Stimulated activated CD4-positive, alpha-beta T cell treated with anti-CD3 and anti-CD28 coated beads, Interleukin-4, amount 100 ng/mL, for 24 hours (primary cell): ENCODE results near the gene MGAT5.
A peak's percentile ranks its signal among the peaks of the same experiment; 100 is the strongest.
"Not testable (repeated sequence)": the region's sequence is repeated elsewhere in the genome, so short reads cannot be mapped to it uniquely, and the experiment has no call there.

Experiments
- DNase-seq: peaks from one replicate; pipeline ENCODE4 v3.0.0-alpha.2; 2020

MGAT5 gene

GRCh38 chr2:134457765-134458472 lies 204.0 kb downstream of the MGAT5 start:
- no peak for DNase-seq

DNA sequence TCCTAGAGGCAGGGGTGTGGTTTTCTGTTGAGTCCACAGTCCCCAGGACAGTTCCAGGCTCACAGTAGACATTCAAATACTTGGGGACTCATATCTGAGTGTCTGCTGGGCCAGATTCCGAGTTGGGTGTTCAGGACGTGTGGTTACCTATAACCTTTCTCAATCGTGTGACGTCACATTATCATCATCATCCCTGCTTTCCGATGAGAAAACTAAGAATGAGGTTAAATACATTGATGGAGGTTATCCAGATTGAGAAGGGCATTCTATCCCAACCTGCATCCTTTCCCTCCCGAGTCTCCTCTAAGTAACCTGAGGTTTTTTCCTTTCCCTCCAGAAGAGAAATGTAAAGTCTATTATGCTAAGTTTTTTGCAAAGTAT lies 204.6 kb downstream of the MGAT5 start:
- no peak for DNase-seq

GRCh38 chr2:134458950-134459349 lies 205.1 kb downstream of the MGAT5 start:
- DNase-seq, result no peak

DNA sequence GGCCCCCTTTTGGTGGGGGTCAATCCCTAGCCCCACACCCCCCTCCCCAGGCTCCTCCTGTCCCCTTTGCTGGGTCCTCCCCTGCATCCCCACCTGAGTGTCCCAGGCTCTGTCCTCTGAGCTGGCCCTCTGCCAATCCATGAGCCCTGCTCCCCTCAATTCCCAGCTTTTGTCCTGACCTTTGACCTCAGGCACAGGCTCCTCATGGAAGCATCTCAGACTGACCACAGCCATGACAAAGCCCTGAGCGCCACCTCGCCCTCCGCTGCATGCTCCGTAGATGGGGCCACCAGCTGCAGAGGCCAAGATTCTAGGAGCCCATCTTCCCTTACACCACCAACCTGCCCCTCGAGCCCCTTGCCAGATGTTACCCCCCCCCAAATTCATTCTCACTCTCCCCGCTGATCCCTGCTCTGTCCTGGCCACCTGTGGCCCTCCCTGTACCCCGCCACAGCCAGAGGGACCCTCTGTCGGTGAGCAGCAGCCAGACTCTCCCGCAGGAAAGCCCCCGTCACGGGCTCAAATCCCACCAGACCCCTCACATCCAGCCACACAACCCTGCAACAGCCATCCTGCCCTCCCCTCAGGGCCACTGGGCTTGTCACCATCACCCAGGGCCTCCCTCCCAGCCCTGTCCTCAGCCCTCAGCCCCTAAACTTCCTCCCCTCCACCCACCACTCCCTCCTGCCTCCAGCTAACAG lies 206.0 kb downstream of the MGAT5 start:
- no peak for DNase-seq

- peak; percentile 22 for DNase-seq
These were observed 206.7 kb downstream of the MGAT5 start for GRCh38 chr2:134460583-134460998.

GRCh38 chr2:134461511-134461910 lies 207.6 kb downstream of the MGAT5 start:
- DNase-seq, result no peak

DNA sequence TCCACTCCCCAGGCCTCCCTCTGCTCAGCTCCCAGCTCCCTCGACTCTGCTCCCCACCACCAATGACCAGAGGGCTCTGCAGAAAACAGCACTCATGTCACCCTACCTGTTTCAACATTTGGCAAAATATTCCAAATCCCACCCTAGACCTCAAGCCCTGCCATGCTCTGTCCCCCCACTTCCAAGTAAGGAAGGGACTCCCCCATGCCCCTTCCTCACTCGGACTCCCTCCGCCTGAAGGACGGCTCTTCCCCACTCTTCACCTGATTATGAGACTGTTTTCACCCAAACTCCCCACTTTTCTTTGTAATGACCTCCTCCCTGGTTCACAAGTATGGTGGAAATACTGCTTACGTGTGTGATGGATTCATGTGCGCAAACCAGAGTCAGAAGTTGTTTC lies 208.4 kb downstream of the MGAT5 start:
- no peak for DNase-seq

DNA sequence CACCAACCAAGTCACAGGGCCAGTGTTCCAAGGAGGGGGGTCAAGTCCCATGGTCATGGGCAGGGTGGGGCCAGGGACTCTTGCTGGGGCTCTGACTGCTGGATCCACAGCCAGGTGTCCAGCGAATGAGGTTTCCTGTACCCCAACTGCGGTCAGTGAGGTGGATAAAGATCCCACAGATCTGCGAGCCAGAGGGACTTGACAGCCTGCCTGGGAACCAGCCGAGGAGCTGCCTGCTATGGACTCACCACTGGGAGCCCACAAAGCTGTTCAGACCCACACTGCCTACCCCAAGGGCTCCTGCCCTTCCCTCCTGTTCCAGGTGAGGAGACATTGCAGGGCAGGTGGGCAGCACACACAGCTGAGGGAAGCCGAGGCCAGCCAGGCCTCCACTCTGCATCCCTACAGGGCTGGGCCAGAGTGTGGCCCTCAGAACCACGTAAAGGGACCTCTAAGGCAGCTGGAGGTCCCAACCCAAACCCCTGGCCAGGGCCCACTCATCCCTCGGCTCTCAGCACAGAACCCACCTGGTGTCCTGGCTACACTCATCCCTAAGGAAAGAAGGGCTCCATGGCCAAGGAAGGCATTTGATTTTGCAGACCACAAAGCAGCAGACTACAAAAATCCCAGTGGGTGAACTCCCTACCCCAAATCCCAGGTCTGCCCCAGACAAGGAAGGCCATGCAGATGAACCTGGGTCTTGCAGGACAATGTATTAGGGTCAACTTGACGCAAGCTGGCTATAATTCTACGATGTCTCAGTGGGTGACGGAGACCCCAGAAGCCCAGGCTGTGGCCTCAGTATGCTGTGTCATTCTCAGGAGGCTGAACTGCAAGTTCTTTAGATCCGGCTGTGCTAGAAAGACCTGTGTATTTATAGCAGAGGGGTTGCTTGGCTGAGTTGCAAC lies 209.2 kb downstream of the MGAT5 start:
- DNase-seq, result no peak

DNA sequence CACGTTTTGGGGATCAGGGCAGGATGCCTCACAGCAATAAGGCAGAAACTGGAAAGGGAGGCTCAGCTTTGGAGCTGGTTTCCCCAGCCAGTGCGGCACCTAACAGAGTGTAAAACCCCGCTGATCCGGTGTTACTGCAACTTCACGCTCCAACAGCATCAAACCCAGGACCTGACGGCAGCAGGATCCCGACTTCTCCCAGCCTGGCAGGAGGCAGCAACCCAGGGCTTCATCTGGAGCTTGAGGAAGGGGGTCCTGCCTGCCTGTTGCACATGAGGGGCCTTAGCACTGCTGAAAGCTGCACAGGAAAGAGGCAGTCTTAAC lies 209.8 kb downstream of the MGAT5 start:
- no peak for DNase-seq

GRCh38 chr2:134465228-134466105 lies 211.6 kb downstream of the MGAT5 start:
- DNase-seq, result no peak

DNA sequence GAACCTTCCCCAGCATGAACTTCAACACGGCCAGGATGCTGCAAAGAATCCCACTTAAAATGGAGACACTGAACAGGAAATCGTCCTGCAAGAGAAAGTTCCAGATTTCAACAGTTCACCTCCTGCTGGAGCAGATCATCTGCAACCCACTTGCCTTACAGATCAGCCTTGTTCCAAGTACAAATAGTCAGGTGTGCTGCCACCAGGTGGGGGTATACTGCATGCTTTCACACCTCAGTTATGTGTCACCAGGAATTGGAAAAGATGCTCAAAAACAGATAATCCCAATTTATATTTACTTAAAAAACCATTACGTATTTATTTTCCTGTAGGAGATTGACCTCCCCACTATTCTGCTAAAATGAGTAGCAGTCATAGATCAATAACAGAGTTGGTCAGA lies 212.3 kb downstream of the MGAT5 start:
- no peak for DNase-seq

DNA sequence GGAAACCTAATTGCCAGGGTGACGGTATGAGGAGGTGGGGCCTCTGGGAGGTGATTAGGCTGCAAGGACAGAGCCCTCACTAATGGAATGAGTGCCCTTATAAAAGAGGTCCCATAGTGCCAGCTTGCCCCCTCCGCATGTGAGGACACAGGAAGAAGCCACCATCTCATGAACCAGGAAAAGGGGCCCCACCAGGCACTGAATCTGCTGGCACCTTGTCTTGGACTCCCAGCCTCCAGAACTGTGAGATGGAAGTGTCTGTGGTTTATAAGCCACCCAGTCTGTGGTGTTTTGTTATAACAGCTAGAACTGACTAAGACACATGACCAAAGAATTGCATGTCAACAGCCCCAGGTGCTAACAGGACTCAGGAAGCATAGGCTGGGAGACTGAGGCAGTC lies 214.3 kb downstream of the MGAT5 start:
- no peak for DNase-seq

DNA sequence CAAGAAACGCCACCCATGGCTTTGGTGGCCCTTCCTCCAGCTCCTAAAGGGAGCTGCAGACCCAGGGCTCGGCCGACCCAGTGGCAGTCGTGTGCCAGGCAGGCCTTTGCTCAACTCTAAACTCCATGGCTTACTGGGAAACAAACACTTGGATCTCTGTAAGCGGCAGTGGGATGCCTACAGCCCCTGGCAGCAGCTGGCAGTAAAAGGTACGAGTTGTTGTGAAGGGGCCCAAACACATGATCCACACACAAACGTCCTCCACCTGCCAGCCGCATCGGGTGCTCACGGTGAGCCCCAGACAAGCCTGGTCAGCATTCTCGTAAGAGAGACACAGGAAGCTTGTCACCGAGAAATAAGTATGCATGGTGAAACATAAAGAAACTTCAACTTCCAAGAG lies 214.9 kb downstream of the MGAT5 start:
- DNase-seq, result no peak

DNA sequence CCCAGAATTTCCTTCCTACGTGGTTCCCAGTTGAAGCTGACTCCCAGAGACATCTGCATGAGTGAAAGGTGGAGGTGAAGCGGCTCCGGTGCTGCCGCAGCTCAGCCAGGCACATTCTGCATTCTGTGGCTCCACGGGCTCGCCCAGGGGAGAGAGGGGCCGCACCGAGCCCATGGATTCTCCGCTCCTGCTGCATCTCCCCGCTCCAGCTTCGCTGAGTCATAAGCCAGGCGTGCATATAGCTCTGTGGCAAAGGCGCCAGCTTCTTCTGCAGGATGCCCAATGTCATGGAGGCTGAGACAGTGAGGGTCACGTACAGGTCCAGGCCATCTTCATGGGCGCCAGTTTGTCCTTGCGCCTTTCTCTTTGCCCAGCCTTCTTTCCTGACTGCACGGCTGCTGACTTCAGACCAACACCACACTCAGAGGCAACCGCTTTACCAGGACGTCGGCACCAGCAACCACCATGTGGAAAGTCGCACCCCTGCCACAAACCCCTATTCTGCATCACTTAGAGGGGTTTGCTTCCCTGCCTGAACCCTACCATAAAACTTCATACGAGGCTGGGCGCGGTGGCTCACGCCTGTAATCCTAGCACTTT lies 215.7 kb downstream of the MGAT5 start:
- no peak for DNase-seq

GRCh38 chr2:134470561-134471168 lies 216.8 kb downstream of the MGAT5 start:
- DNase-seq, result no peak

- DNase-seq, result not testable (repeated sequence)
These were observed 223.1 kb downstream of the MGAT5 start for GRCh38 chr2:134476982-134477381.

- DNase-seq, result no peak
These were observed 225.9 kb downstream of the MGAT5 start for GRCh38 chr2:134479696-134480330.

GRCh38 chr2:134482131-134482723 lies 228.4 kb downstream of the MGAT5 start:
- no peak for DNase-seq

GRCh38 chr2:134482766-134483340 lies 229.0 kb downstream of the MGAT5 start:
- no peak for DNase-seq

DNA sequence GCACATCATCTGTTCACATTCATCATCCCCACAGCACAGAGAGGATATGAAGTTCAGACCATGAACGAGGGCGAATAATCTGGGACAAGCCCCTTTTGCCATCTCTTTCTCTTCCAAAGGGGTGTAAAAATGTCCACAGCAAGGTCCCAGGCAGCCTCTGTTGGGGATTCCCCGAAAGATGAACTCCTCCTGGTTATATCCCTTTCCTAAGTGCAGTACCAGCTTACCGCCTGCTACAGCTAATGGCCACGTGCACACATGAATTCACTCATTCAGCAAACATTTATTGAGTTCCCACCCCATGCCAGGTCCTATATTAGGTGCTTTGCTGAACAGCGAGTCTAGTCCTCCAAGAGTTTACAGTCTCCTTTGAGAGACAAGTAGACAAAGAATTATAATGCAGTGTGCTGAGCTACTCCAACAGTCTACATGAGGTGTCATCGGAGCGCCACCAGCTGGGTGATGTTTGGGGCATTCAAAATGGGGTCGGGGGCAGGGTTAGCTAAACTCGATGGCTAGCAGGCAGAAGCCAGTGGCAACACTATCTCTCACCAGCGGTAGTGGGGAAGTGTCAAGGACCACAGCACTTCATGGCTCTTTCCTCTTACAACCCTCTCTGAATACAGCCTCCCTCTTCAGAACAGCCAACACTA lies 236.0 kb downstream of the MGAT5 start:
- no peak for DNase-seq
